Transverse colon (tissue), 4 donors: Measurements from ENCODE around the gene UNK.

Source experiments
- CTCF ChIP-seq, 5 experiments: fragments of 200-600 bp in 3 of 5; fragments of 450-650 bp in 2 of 5; sonication (generic) in 3 of 5; IDR thresholded peaks; 1 replicate in 2 of 5; 2 replicates in 3 of 5; pipeline ENCODE4 v1.5.1; 2016 to 2017; ENCODE audit warnings: antibody characterized with exemption in 5 of 5, inconsistent platforms in 3 of 5, mild to moderate bottlenecking in 2 of 5, moderate library complexity in 1 of 5
- EP300 ChIP-seq: sonication (generic); formaldehyde crosslinking; IDR thresholded peaks from one replicate; pipeline ENCODE4 v1.6.1; 2017; ENCODE audit warnings: antibody characterized with exemption, low read depth
- POLR2AphosphoS5 ChIP-seq, 3 donors: sonication (generic); formaldehyde crosslinking; IDR thresholded peaks; one replicate each; pipeline ENCODE4 v1.6.1; 2016; ENCODE audit warnings: antibody characterized with exemption in 3 of 3

- TF ChIP-seq POLR2AphosphoS5 (IDR thresholded peaks at IDR 0.05) (no peak), CTCF (IDR thresholded peaks at IDR 0.05) (no peak), EP300 (no peak)
Measured at GRCh38 chr17:75779987-75780889, 4.4 kb upstream of the UNK start.
